OCI-LY1 (cell line): Measurements from ENCODE around the gene NCKAP5L.

Source experiments
- H2AFZ ChIP-seq: fragments of 200-600 bp; sonication (generic), shearing (Covaris generic); 2 replicates; pipeline ENCODE4 v1.6.0; 2014; ENCODE audit warnings: antibody characterized with exemption, mild to moderate bottlenecking, low read length
- H3F3A ChIP-seq: fragments of 200-600 bp; sonication (generic), shearing (Covaris generic); 2 replicates; pipeline ENCODE4 v1.6.0; 2014; ENCODE audit warnings: mild to moderate bottlenecking, antibody characterized with exemption, low read length, moderate library complexity; ENCODE audit not compliant: insufficient read depth
- H3K27ac ChIP-seq: fragments of 200-600 bp; sonication (generic); 2 replicates; pipeline ENCODE4 v1.5.1; 2014; ENCODE audit warnings: low read length, mixed run types, mild to moderate bottlenecking, low read depth; ENCODE audit not compliant: poor library complexity, severe bottlenecking
- H3K27me3 ChIP-seq: fragments of 200-600 bp; sonication (generic); 2 replicates; pipeline ENCODE4 v1.6.0; 2014; ENCODE audit warnings: antibody characterized with exemption, mild to moderate bottlenecking, low read length, moderate library complexity; ENCODE audit not compliant: insufficient read depth
- H3K36me3 ChIP-seq: fragments of 200-600 bp; sonication (generic); 2 replicates; pipeline ENCODE4 v1.6.1; 2014; ENCODE audit warnings: mild to moderate bottlenecking, antibody characterized with exemption, low read length, moderate library complexity, mixed read lengths; ENCODE audit not compliant: insufficient read depth
- H3K4me1 ChIP-seq: fragments of 200-600 bp; sonication (generic); 2 replicates; pipeline ENCODE4 v1.5.1; 2014; ENCODE audit warnings: mild to moderate bottlenecking, low read length, moderate library complexity; ENCODE audit not compliant: insufficient read depth, severe bottlenecking
- H3K4me2 ChIP-seq: fragments of 200-600 bp; sonication (generic), shearing (Covaris generic); 2 replicates; pipeline ENCODE4 v1.6.1; 2014; ENCODE audit warnings: low read length
- H3K4me3 ChIP-seq: fragments of 200-600 bp; sonication (generic); 2 replicates; pipeline ENCODE4 v1.5.1; 2014; ENCODE audit warnings: low read length, low read depth, mild to moderate bottlenecking, mixed read lengths; ENCODE audit not compliant: poor library complexity, severe bottlenecking
- H3K79me2 ChIP-seq: fragments of 200-600 bp; shearing (Covaris generic); 2 replicates; pipeline ENCODE4 v1.6.1; 2016; ENCODE audit warnings: mixed run types, low read length, mixed read lengths; ENCODE audit not compliant: insufficient read depth
- H3K9ac ChIP-seq: fragments of 200-600 bp; sonication (generic), shearing (Covaris generic); 2 replicates; pipeline ENCODE4 v1.6.1; 2014; ENCODE audit warnings: mild to moderate bottlenecking, low read length, mixed read lengths
- H3K9me2 ChIP-seq: fragments of 200-600 bp; sonication (generic), shearing (Covaris generic); 2 replicates; pipeline ENCODE4 v1.6.1; 2014; ENCODE audit warnings: low read depth, mild to moderate bottlenecking, low read length, mixed read lengths
- H3K9me3 ChIP-seq: fragments of 200-600 bp; shearing (Covaris generic); 2 replicates; pipeline ENCODE4 v1.6.1; 2014; ENCODE audit warnings: low read length, mixed read lengths
- H4K20me1 ChIP-seq: fragments of 200-600 bp; sonication (generic), shearing (Covaris generic); 2 replicates; pipeline ENCODE4 v1.6.0; 2016; ENCODE audit warnings: mild to moderate bottlenecking, low read length; ENCODE audit not compliant: insufficient read depth
- CTCF ChIP-seq: fragments of 200-600 bp; sonication (generic), shearing (Covaris generic); IDR thresholded peaks from 2 replicates; pipeline ENCODE4 v1.5.1; 2017; ENCODE audit warnings: mild to moderate bottlenecking, antibody characterized with exemption, low read length, moderate library complexity, mixed read lengths
- EZH2 ChIP-seq: fragments of 200-600 bp; sonication (generic), shearing (Covaris generic); IDR thresholded peaks from 2 replicates; pipeline ENCODE4 v1.8.0; 2017; ENCODE audit warnings: borderline replicate concordance, mixed run types, mild to moderate bottlenecking, antibody characterized with exemption, low read length, moderate library complexity, mixed read lengths

Gene NCKAP5L

GRCh38 chr12:49748800-49749199 lies 79.4 kb downstream of the NCKAP5L start:
- peak overlapping the region; percentile 32; the same call in 1 of the 2 replicates for H3K4me2 ChIP-seq
- H3K9ac ChIP-seq, result no peak overlapping the region
- H2AFZ ChIP-seq, result no peak overlapping the region
- H3K4me3 ChIP-seq, result no peak overlapping the region
- H3K4me1 ChIP-seq, result peaks cover 58% of the 10 kb centered on the region
- peak overlapping the region; percentile 18 for H3K27ac ChIP-seq
- 0 out of 2 replicates have a peak, but pooled peaks cover 3% of the 10 kb centered on the region for H4K20me1 ChIP-seq
- no peaks in the 10 kb centered on the region for H3K9me3 ChIP-seq
- H3F3A ChIP-seq, result no peaks in the 10 kb centered on the region
- H3K27me3 ChIP-seq, result no peaks in the 10 kb centered on the region
- peaks cover 92% of the 10 kb centered on the region for H3K79me2 ChIP-seq
- TF ChIP-seq CTCF, result no peak
- no peak for TF ChIP-seq EZH2
- H3K9me2 ChIP-seq, result no peaks in the 10 kb centered on the region
- H3K36me3 ChIP-seq, result peaks cover 34% of the 10 kb centered on the region

GRCh38 chr12:49748306-49748705 lies 79.9 kb downstream of the NCKAP5L start:
- no peak overlapping the region for H3K27ac ChIP-seq
- H3K9me2 ChIP-seq, result no peaks in the 10 kb centered on the region
- peaks cover 97% of the 10 kb centered on the region for H3K79me2 ChIP-seq
- H4K20me1 ChIP-seq, result 0 out of 2 replicates have a peak, but pooled peaks cover 6% of the 10 kb centered on the region
- H3K9me3 ChIP-seq, result no peaks in the 10 kb centered on the region
- H3K4me1 ChIP-seq, result peaks cover 58% of the 10 kb centered on the region
- H2AFZ ChIP-seq, result no peak overlapping the region
- no peak overlapping the region for H3K9ac ChIP-seq
- H3K4me2 ChIP-seq, result no peak overlapping the region
- no peaks in the 10 kb centered on the region for H3F3A ChIP-seq
- H3K27me3 ChIP-seq, result no peaks in the 10 kb centered on the region
- TF ChIP-seq EZH2 (no peak), CTCF (no peak)
- H3K36me3 ChIP-seq, result peaks cover 34% of the 10 kb centered on the region
- H3K4me3 ChIP-seq, result no peak overlapping the region

GRCh38 chr12:49744363-49744885 lies 83.8 kb downstream of the NCKAP5L start:
- peaks cover 76% of the 10 kb centered on the region for H3K79me2 ChIP-seq
- no peaks in the 10 kb centered on the region for H3K27me3 ChIP-seq
- no peak overlapping the region for H2AFZ ChIP-seq
- H4K20me1 ChIP-seq, result peaks cover 10% of the 10 kb centered on the region
- peaks cover 21% of the 10 kb centered on the region for H3K36me3 ChIP-seq
- no peak overlapping the region for H3K4me3 ChIP-seq
- H3K4me1 ChIP-seq, result peaks cover 42% of the 10 kb centered on the region
- no peaks in the 10 kb centered on the region for H3F3A ChIP-seq
- H3K9me3 ChIP-seq, result no peaks in the 10 kb centered on the region
- TF ChIP-seq CTCF (no peak), EZH2 (no peak)
- H3K9ac ChIP-seq, result no peak overlapping the region
- peak overlapping the region; percentile 5; the same call in 1 of the 2 replicates for H3K4me2 ChIP-seq
- no peak overlapping the region for H3K27ac ChIP-seq
- H3K9me2 ChIP-seq, result no peaks in the 10 kb centered on the region
